Neural crest cell (in vitro differentiated cells): ENCODE results near the gene ROBO1. TPM values are rescaled to one million over a fixed set of nuclear protein-coding genes. Genes with fewer than 3 reads are reported as not detected.

Source experiments
- DNase-seq: peaks from one replicate; pipeline ENCODE4 v3.0.0; 2021; ENCODE audit warnings: low read depth, mixed read lengths, low spot score
- H3K27ac Mint-ChIP-seq: one replicate; pipeline ENCODE4 v1.8.0; 2021; ENCODE audit warnings: mild to moderate bottlenecking, mixed read lengths; ENCODE audit not compliant: unreplicated experiment
- H3K27me3 Mint-ChIP-seq: 2 replicates; pipeline ENCODE4 v1.8.0; 2021; ENCODE audit warnings: low read depth, mild to moderate bottlenecking, mixed read lengths
- H3K36me3 Mint-ChIP-seq: 2 replicates; pipeline ENCODE4 v1.8.0; 2021; ENCODE audit warnings: low read depth, mild to moderate bottlenecking, mixed read lengths
- H3K4me1 Mint-ChIP-seq: 2 replicates; pipeline ENCODE4 v1.8.0; 2021; ENCODE audit warnings: mixed read lengths
- H3K4me3 Mint-ChIP-seq: one replicate; pipeline ENCODE4 v1.8.0; 2021; ENCODE audit warnings: mild to moderate bottlenecking, mixed read lengths
- H3K9me3 Mint-ChIP-seq: 2 replicates; pipeline ENCODE4 v1.8.0; 2021; ENCODE audit warnings: mixed read lengths
- CTCF ChIP-seq: fragments of 200-600 bp; sonication (generic); conservative IDR thresholded peaks from 2 replicates; pipeline ENCODE4 v1.5.0; 2021; ENCODE audit warnings: antibody characterized with exemption, mild to moderate bottlenecking
- total RNA-seq: library from RNA; stranded (reverse); gene quantifications from 2 replicates; pipeline ENCODE4 v1.2.1, GENCODE V29; 2021

ROBO1 gene
- total RNA-seq, 1 donor from 2014 or later, result 88.7 TPM

- Mint-ChIP-seq H3K27me3 (no peaks in the 10 kb centered on the region), H3K27ac (peak overlapping the region; percentile 86), H3K9me3 (peaks cover 6% of the 10 kb centered on the region), H3K36me3 (peaks cover 3% of the 10 kb centered on the region), H3K4me3 (peak overlapping the region; percentile 35), H3K4me1 (peaks cover 67% of the 10 kb centered on the region)
- TF ChIP-seq CTCF, result no peak
- no peak for DNase-seq
Measured at GRCh38 chr3:78911394-78911793, 856.4 kb downstream of the ROBO1 start.

GRCh38 chr3:78908236-78908635 lies 859.6 kb downstream of the ROBO1 start:
- Mint-ChIP-seq H3K4me1 (peaks cover 54% of the 10 kb centered on the region), H3K27me3 (no peaks in the 10 kb centered on the region), H3K9me3 (peaks cover 3% of the 10 kb centered on the region), H3K36me3 (peaks cover 3% of the 10 kb centered on the region), H3K27ac (peak overlapping the region; percentile 58), H3K4me3 (no peak overlapping the region)
- DNase-seq, result no peak
- no peak for TF ChIP-seq CTCF

GRCh38 chr3:78907367-78907766 lies 860.4 kb downstream of the ROBO1 start:
- no peak overlapping the region for H3K27ac Mint-ChIP-seq
- peaks cover 3% of the 10 kb centered on the region for H3K36me3 Mint-ChIP-seq

GRCh38 chr3:78906930-78907329 lies 860.9 kb downstream of the ROBO1 start:
- Mint-ChIP-seq H3K9me3 (peaks cover 3% of the 10 kb centered on the region), H3K27ac (peak overlapping the region; percentile 39), H3K4me3 (peak overlapping the region; percentile 0), H3K36me3 (peaks cover 3% of the 10 kb centered on the region), H3K27me3 (no peaks in the 10 kb centered on the region), H3K4me1 (peaks cover 41% of the 10 kb centered on the region)
- no peak for TF ChIP-seq CTCF
- DNase-seq, result no peak

More at GRCh38 chr3:78907367-78907766, 860.4 kb downstream of the ROBO1 start:
- H3K9me3 Mint-ChIP-seq, result peaks cover 3% of the 10 kb centered on the region
- DNase-seq, result no peak
- TF ChIP-seq CTCF, result no peak
- H3K4me3 Mint-ChIP-seq, result peak overlapping the region; percentile 0
- no peaks in the 10 kb centered on the region for H3K27me3 Mint-ChIP-seq
- H3K4me1 Mint-ChIP-seq, result peaks cover 45% of the 10 kb centered on the region

GRCh38 chr3:78906245-78906644 lies 861.6 kb downstream of the ROBO1 start:
- peaks cover 3% of the 10 kb centered on the region for H3K9me3 Mint-ChIP-seq
- H3K36me3 Mint-ChIP-seq, result peaks cover 3% of the 10 kb centered on the region
- no peaks in the 10 kb centered on the region for H3K27me3 Mint-ChIP-seq
- H3K4me1 Mint-ChIP-seq, result peaks cover 34% of the 10 kb centered on the region
- no peak for TF ChIP-seq CTCF
- no peak for DNase-seq
- no peak overlapping the region for H3K4me3 Mint-ChIP-seq
- no peak overlapping the region for H3K27ac Mint-ChIP-seq

GRCh38 chr3:78905700-78906099 lies 862.1 kb downstream of the ROBO1 start:
- Mint-ChIP-seq H3K27me3 (no peaks in the 10 kb centered on the region), H3K4me1 (peaks cover 34% of the 10 kb centered on the region), H3K4me3 (no peak overlapping the region), H3K36me3 (peaks cover 3% of the 10 kb centered on the region), H3K27ac (no peak overlapping the region), H3K9me3 (peaks cover 3% of the 10 kb centered on the region)
- no peak for DNase-seq
- TF ChIP-seq CTCF, result no peak
